Cerebellar nuclear complex (tissue), 1 donor: ENCODE measurements around the gene TMEM141.

ENCODE experiments used
- DNase-seq, 2 experiments: peaks; one replicate each; lab custom pipeline; 2025; lab: John Stamatoyannopoulos, UW

The TMEM141 gene

GRCh38 chr9:136814725-136815421 is 23.7 kb downstream of the TMEM141 start:
- no peak for DNase-seq

GRCh38 chr9:136815422-136815782 is 24.3 kb downstream of the TMEM141 start:
- DNase-seq = no peak

- DNase-seq = no peak
Measured at GRCh38 chr9:136820971-136821825, 30.1 kb downstream of the TMEM141 start.

- no peak for DNase-seq
Measured at GRCh38 chr9:136821826-136822544, 30.8 kb downstream of the TMEM141 start.

- DNase-seq = peak in 1 of 2 experiments; percentile 32
Measured at GRCh38 chr9:136823136-136824046, 32.2 kb downstream of the TMEM141 start.

- DNase-seq = no peak
Measured at GRCh38 chr9:136824496-136825225, 33.5 kb downstream of the TMEM141 start.

GRCh38 chr9:136825295-136826187 is 34.4 kb downstream of the TMEM141 start:
- no peak for DNase-seq

GRCh38 chr9:136826188-136826541 is 35.0 kb downstream of the TMEM141 start:
- no peak for DNase-seq

GRCh38 chr9:136826703-136827582 is 35.8 kb downstream of the TMEM141 start:
- no peak for DNase-seq

GRCh38 chr9:136827794-136828473 is 36.8 kb downstream of the TMEM141 start:
- no peak for DNase-seq

- DNase-seq = no peak
Measured at GRCh38 chr9:136828474-136829140, 37.5 kb downstream of the TMEM141 start.

GRCh38 chr9:136829412-136829811 is 38.3 kb downstream of the TMEM141 start:
- no peak for DNase-seq

- DNase-seq = no peak
Measured at GRCh38 chr9:136829981-136830885, 39.1 kb downstream of the TMEM141 start.

GRCh38 chr9:136831002-136831719 is 40.0 kb downstream of the TMEM141 start:
- DNase-seq = no peak

- no peak for DNase-seq
Measured at GRCh38 chr9:136831720-136832104, 40.6 kb downstream of the TMEM141 start.

- DNase-seq = no peak
Measured at GRCh38 chr9:136832581-136832980, 41.4 kb downstream of the TMEM141 start.
